OCI-LY1 (cell line): ENCODE measurements around the gene SLC38A6.

Experiments used
- CTCF ChIP-seq: fragments of 200-600 bp; sonication (generic), shearing (Covaris generic); IDR thresholded peaks from 2 replicates; pipeline ENCODE4 v1.5.1; 2017; ENCODE audit warnings: mild to moderate bottlenecking, antibody characterized with exemption, low read length, moderate library complexity, mixed read lengths
- EZH2 ChIP-seq: fragments of 200-600 bp; sonication (generic), shearing (Covaris generic); IDR thresholded peaks from 2 replicates; pipeline ENCODE4 v1.8.0; 2017; ENCODE audit warnings: borderline replicate concordance, mixed run types, mild to moderate bottlenecking, antibody characterized with exemption, low read length, moderate library complexity, mixed read lengths

DNA sequence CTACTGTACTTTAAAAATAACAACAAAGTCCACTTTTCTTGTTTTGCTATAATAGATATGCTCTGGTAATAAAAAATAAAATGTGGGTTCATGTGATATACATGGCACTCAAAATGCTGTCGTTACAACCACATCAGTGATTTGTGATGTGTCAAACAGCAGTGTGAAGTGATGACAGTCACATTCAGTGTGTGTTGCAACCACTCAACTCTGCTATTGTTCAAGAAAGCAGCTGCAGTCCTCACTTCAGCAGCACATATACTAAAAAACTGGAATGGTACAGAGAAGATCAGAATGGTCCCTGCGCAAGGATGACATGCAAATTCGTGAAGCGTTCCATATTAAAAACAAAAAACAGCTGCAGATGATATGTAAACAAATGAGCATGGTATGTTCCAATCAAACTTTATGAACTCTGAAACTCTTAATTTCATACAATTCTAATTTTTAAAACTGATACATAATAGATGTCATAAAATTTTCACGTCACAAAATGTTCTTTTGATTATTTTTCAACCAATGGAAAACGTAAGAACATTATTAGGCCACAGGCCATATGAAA, 6.9 kb upstream of the SLC38A6 start:
- TF ChIP-seq CTCF (no peak), EZH2 (no peak)
